Endothelial cell of umbilical vein (primary cell): ENCODE measurements around the gene FNDC4.

Experiments
- CTCF ChIP-seq, 2 donors: IDR thresholded peaks; 1 replicate in 1 of 2; 2 replicates in 1 of 2; pipeline ENCODE4 v1.5.1; 2011; ENCODE audit warnings: low read length in 2 of 2, mild to moderate bottlenecking in 2 of 2, moderate library complexity in 2 of 2, control low read depth in 1 of 2, inconsistent platforms in 1 of 2, low read depth in 1 of 2; ENCODE audit not compliant: insufficient read depth in 1 of 2; ENCODE audit errors: extremely low read depth in 1 of 2
- EZH2 ChIP-seq: IDR thresholded peaks from 2 replicates; pipeline ENCODE4 v1.6.1; 2012; ENCODE audit warnings: borderline replicate concordance, low read depth, mild to moderate bottlenecking, moderate library complexity, low read length, inconsistent platforms; ENCODE audit not compliant: severe bottlenecking
- FOS ChIP-seq: IDR thresholded peaks from 2 replicates; pipeline ENCODE4 v1.6.1; 2011; ENCODE audit warnings: mild to moderate bottlenecking, low read length, moderate library complexity, borderline replicate concordance; ENCODE audit not compliant: insufficient read depth
- GATA2 ChIP-seq: IDR thresholded peaks from 2 replicates; pipeline ENCODE4 v1.7.0; 2011; ENCODE audit warnings: low read depth, mild to moderate bottlenecking, moderate library complexity, mixed read lengths, low read length; ENCODE audit not compliant: insufficient read length, insufficient read depth
- JUN ChIP-seq: IDR thresholded peaks from 2 replicates; pipeline ENCODE4 v1.6.1; 2011; ENCODE audit warnings: borderline replicate concordance, low read depth; ENCODE audit not compliant: insufficient read length, insufficient read depth
- MAX ChIP-seq: IDR thresholded peaks from 2 replicates; pipeline ENCODE4 v1.6.1; 2011; ENCODE audit not compliant: insufficient read depth, insufficient read length
- POLR2A ChIP-seq: IDR thresholded peaks from 2 replicates; pipeline ENCODE4 v1.6.1; 2012; ENCODE audit warnings: low read depth, mild to moderate bottlenecking, control low read depth, low read length
- POLR2AphosphoS5 ChIP-seq: IDR thresholded peaks from 2 replicates; pipeline ENCODE4 v1.6.1; 2012; ENCODE audit warnings: low read depth, mild to moderate bottlenecking, control low read depth, low read length, moderate library complexity; ENCODE audit not compliant: insufficient read depth

GRCh38 chr2:27509326-27509725 lies 14.3 kb upstream of the FNDC4 start:
- TF ChIP-seq POLR2A (no peak), CTCF (IDR thresholded peaks at IDR 0.05; ENCODE audit: extremely low read depth in 1 of 2, insufficient read depth in 1 of 2, low read depth in 1 of 2, low read length in 2 of 2) (no peak), MAX (no peak), EZH2 (no peak), POLR2AphosphoS5 (no peak), JUN (no peak), GATA2 (no peak), FOS (no peak)
